Peyer's patch (tissue), 4 donors: ENCODE measurements around the gene TMEM187. TPM values are rescaled to one million over a fixed set of nuclear protein-coding genes. Genes with fewer than 3 reads are reported as not detected.

ENCODE experiments used
- DNase-seq, 3 donors: peaks; one replicate each; pipeline ENCODE4 v3.0.0-alpha.2; 2017 to 2019
- H3K27ac ChIP-seq, 4 donors: fragments of 200-600 bp; sonication (generic); one replicate each; pipeline ENCODE4 v1.5.1; 2016 to 2019
- H3K27me3 ChIP-seq, 2 donors: fragments of 200-600 bp; sonication (generic); one replicate each; pipeline ENCODE4 v1.5.1; 2019
- H3K36me3 ChIP-seq, 3 donors: fragments of 200-600 bp; sonication (generic); one replicate each; pipeline ENCODE4 v1.5.1; 2016 to 2019
- H3K4me1 ChIP-seq, 4 donors: fragments of 200-600 bp; sonication (generic); one replicate each; pipeline ENCODE4 v1.5.1; 2016 to 2019
- H3K4me3 ChIP-seq, 4 donors: fragments of 200-600 bp; sonication (generic); 1 replicate in 3 of 4; 2 replicates in 1 of 4; pipeline ENCODE4 v1.5.1; 2016 to 2019; ENCODE audit warnings: mild to moderate bottlenecking in 1 of 4
- H3K9me3 ChIP-seq, 4 donors: fragments of 200-600 bp; sonication (generic); one replicate each; pipeline ENCODE4 v1.5.1; 2016 to 2019; ENCODE audit warnings: mild to moderate bottlenecking in 1 of 4
- POLR2A ChIP-seq, 2 donors: fragments of 450-650 bp; IDR thresholded peaks; one replicate each; pipeline ENCODE4 v1.5.1; 2017; ENCODE audit warnings: antibody characterized with exemption in 2 of 2, mild to moderate bottlenecking in 2 of 2, moderate library complexity in 2 of 2
- total RNA-seq, 4 donors: library from RNA; depleted of rRNA; stranded (reverse); fragments of >200 nt; gene quantifications; one replicate each; pipeline ENCODE4 v1.1.0, GENCODE V29; 2016
- TF ChIP-seq, protein P1 (sequence below), 6 experiments: fragments of 450-650 bp in 4 of 6; fragments of 200-600 bp in 2 of 6; sonication (generic) in 1 of 6; IDR thresholded peaks; one replicate each; pipeline ENCODE4 v1.5.1; 2017 to 2019; ENCODE audit warnings: antibody characterized with exemption in 6 of 6, mild to moderate bottlenecking in 3 of 6, moderate library complexity in 1 of 6

TMEM187 gene
- total RNA-seq, 4 donors from 2014 or later: 10.7 to 32.6 (median 12.8) TPM

- Histone ChIP-seq H3K4me1 (peaks cover 0 to 4% (median 0%) of the 10 kb centered on the region in 4 donors), H3K4me3 (no peak overlapping the region), H3K36me3 (peaks cover 0 to 49% (median 3%) of the 10 kb centered on the region in 3 donors), H3K9me3 (no peaks in the 10 kb centered on the region), H3K27ac (peak overlapping the region in 2 of 4 donors; percentile 25 to 65), H3K27me3 (no peaks in the 10 kb centered on the region)
- no peak for DNase-seq
- TF ChIP-seq, protein P1, sequence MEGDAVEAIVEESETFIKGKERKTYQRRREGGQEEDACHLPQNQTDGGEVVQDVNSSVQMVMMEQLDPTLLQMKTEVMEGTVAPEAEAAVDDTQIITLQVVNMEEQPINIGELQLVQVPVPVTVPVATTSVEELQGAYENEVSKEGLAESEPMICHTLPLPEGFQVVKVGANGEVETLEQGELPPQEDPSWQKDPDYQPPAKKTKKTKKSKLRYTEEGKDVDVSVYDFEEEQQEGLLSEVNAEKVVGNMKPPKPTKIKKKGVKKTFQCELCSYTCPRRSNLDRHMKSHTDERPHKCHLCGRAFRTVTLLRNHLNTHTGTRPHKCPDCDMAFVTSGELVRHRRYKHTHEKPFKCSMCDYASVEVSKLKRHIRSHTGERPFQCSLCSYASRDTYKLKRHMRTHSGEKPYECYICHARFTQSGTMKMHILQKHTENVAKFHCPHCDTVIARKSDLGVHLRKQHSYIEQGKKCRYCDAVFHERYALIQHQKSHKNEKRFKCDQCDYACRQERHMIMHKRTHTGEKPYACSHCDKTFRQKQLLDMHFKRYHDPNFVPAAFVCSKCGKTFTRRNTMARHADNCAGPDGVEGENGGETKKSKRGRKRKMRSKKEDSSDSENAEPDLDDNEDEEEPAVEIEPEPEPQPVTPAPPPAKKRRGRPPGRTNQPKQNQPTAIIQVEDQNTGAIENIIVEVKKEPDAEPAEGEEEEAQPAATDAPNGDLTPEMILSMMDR (IDR thresholded peaks at IDR 0.05): no peak
- TF ChIP-seq POLR2A (IDR thresholded peaks at IDR 0.05): no peak
Measured at GRCh38 chrX:153948847-153949805, 23.4 kb upstream of the TMEM187 start.

DNA sequence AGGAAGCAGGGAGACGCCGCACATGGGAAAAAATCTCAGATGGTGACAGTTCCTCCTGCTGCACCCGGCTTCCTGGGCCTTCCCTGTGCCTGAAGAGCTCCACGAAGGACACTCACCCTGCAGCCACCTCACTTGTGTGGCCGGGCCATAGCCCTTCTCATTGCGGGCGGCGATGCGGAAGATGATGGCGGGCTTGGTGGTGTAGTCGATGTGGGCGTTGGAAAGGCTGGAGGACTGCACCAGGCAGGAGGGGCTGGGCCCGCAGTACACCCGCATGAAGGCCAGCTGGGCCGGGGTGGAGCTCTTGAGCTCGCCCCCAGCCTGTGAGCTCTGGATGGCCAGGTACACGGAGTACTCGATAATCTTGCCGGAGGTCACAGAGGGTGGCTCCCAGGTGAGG, 22.4 kb upstream of the TMEM187 start:
- Histone ChIP-seq H3K9me3 (no peaks in the 10 kb centered on the region), H3K27ac (no peak overlapping the region), H3K27me3 (no peaks in the 10 kb centered on the region), H3K4me3 (no peak overlapping the region), H3K4me1 (peaks cover 0 to 4% (median 0%) of the 10 kb centered on the region in 4 donors), H3K36me3 (peaks cover 0 to 55% (median 3%) of the 10 kb centered on the region in 3 donors)
- TF ChIP-seq, protein P1 (IDR thresholded peaks at IDR 0.05): no peak
- DNase-seq: no peak

GRCh38 chrX:153951683-153952372, 20.7 kb upstream of the TMEM187 start:
- Histone ChIP-seq H3K4me3 (no peak overlapping the region), H3K9me3 (no peaks in the 10 kb centered on the region), H3K27ac (peak overlapping the region in 1 of 4 donors; percentile 68), H3K36me3 (peaks cover 0 to 70% (median 3%) of the 10 kb centered on the region in 3 donors), H3K4me1 (peaks cover 0 to 4% (median 0%) of the 10 kb centered on the region in 4 donors), H3K27me3 (no peaks in the 10 kb centered on the region)
- no peak for DNase-seq
- TF ChIP-seq, protein P1 (IDR thresholded peaks at IDR 0.05): no peak
- no peak for TF ChIP-seq POLR2A (IDR thresholded peaks at IDR 0.05)

DNA sequence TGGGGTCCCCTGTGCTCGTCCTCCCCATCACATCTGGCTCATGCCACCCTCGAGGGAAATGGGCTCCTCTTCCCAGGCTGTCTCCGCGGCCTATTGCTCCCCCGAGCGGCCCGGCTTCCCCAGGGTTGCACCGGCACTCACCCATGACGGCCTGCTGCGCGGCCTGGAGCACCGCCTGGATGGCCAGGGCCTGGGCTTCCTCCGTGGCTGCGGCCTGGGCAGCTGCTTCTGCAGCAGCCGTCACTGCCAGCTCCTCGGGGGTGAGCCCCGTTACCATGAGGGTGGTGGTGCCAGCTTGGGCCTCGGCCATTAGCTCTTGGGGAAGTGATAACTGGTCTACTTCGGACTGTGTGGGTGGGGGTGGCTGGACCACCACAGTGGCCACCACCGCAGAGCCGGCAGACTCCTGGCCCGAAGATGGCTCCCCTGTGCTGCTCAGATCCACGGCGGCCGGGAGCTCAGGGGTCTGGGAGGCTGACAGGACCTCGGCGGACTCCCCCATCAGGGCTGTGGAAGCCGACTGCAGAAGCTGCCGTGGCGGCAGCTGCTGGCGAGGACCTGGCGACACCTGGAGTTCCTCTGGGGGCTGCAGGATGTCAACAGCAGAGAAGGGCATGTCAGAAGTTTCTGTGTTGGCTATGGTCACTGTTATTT, 20.1 kb upstream of the TMEM187 start:
- Histone ChIP-seq H3K4me1 (peaks cover 0 to 4% (median 0%) of the 10 kb centered on the region in 4 donors), H3K36me3 (peaks cover 0 to 77% (median 3%) of the 10 kb centered on the region in 3 donors), H3K9me3 (no peaks in the 10 kb centered on the region), H3K27me3 (no peaks in the 10 kb centered on the region), H3K27ac (peak overlapping the region in 1 of 4 donors; percentile 68), H3K4me3 (no peak overlapping the region)
- TF ChIP-seq, protein P1 (IDR thresholded peaks at IDR 0.05): no peak
- no peak for TF ChIP-seq POLR2A (IDR thresholded peaks at IDR 0.05)
- DNase-seq: no peak

- Histone ChIP-seq H3K9me3 (no peaks in the 10 kb centered on the region), H3K4me3 (peak overlapping the region in 1 of 4 donors; percentile 22)
Measured at GRCh38 chrX:153953342-153953830, 19.2 kb upstream of the TMEM187 start.

More at GRCh38 chrX:153953342-153953830, 19.2 kb upstream of the TMEM187 start:
- Histone ChIP-seq H3K27ac (peak overlapping the region in 3 of 4 donors; percentile 19 to 68 (median 33)), H3K4me1 (peaks cover 0 to 4% (median 0%) of the 10 kb centered on the region in 4 donors), H3K27me3 (no peaks in the 10 kb centered on the region), H3K36me3 (peaks cover 0 to 83% (median 3%) of the 10 kb centered on the region in 3 donors)
- no peak for TF ChIP-seq POLR2A (IDR thresholded peaks at IDR 0.05)
- TF ChIP-seq, protein P1 (IDR thresholded peaks at IDR 0.05): peak; percentile 88 to 99 (median 92)
- peak; percentile 71 to 85 (median 74) for DNase-seq
